Suprapubic skin (tissue), 4 donors: ENCODE data around the gene CSGALNACT2. TPM values are rescaled to one million over a fixed set of nuclear protein-coding genes. Genes with fewer than 3 reads are reported as not detected.

ENCODE experiments used
- DNase-seq, 2 donors: peaks; one replicate each; pipeline ENCODE4 v3.0.0-alpha.2; 2019; ENCODE audit warnings: low spot score in 2 of 2
- H3K27ac ChIP-seq: fragments of 200-600 bp; sonication (generic); one replicate; pipeline ENCODE4 v1.5.1; 2019
- H3K27me3 ChIP-seq: fragments of 200-600 bp; sonication (generic); one replicate; pipeline ENCODE4 v1.5.1; 2019
- H3K36me3 ChIP-seq: fragments of 200-600 bp; sonication (generic); one replicate; pipeline ENCODE4 v1.5.1; 2019
- H3K4me1 ChIP-seq: fragments of 200-600 bp; sonication (generic); one replicate; pipeline ENCODE4 v1.5.1; 2019
- H3K4me3 ChIP-seq: fragments of 200-600 bp; sonication (generic); one replicate; pipeline ENCODE4 v1.5.1; 2019; ENCODE audit warnings: mild to moderate bottlenecking
- H3K9me3 ChIP-seq: fragments of 200-600 bp; sonication (generic); one replicate; pipeline ENCODE4 v1.5.1; 2019
- EP300 ChIP-seq: sonication (generic); formaldehyde crosslinking; IDR thresholded peaks from one replicate; pipeline ENCODE4 v1.6.1; 2017; ENCODE audit warnings: antibody characterized with exemption
- POLR2A ChIP-seq, 2 donors: fragments of 450-650 bp; IDR thresholded peaks; one replicate each; pipeline ENCODE4 v1.6.1; 2017; ENCODE audit warnings: antibody characterized with exemption in 2 of 2, mild to moderate bottlenecking in 2 of 2, moderate library complexity in 2 of 2
- POLR2AphosphoS5 ChIP-seq, 3 donors: sonication (generic); formaldehyde crosslinking; IDR thresholded peaks; one replicate each; pipeline ENCODE4 v1.6.1; 2017; ENCODE audit warnings: antibody characterized with exemption in 3 of 3
- WGBS: methylation state at CpG from one replicate; pipeline ENCODE4 v1.1.5; 2018; 5-methylcytosine and 5-hydroxymethylcytosine counted together
- total RNA-seq, 4 donors: library from RNA; depleted of rRNA; stranded (reverse); fragments of >200 nt; gene quantifications; one replicate each; pipeline ENCODE4 v1.1.0, GENCODE V29; 2016
- TF ChIP-seq, protein P1 (sequence below), 2 donors: fragments of 200-600 bp in 1 of 2; fragments of 450-650 bp in 1 of 2; sonication (generic) in 1 of 2; IDR thresholded peaks; one replicate each; pipeline ENCODE4 v1.5.1; 2016 to 2019; ENCODE audit warnings: antibody characterized with exemption in 2 of 2, mild to moderate bottlenecking in 1 of 2, moderate library complexity in 1 of 2

Gene CSGALNACT2
- total RNA-seq, 4 donors from 2014 or later: 10.1 to 15.5 (median 13.9) TPM

- no peaks in the 10 kb centered on the region for H3K27me3 ChIP-seq
- H3K9me3 ChIP-seq: no peaks in the 10 kb centered on the region
- no peak for DNase-seq
- TF ChIP-seq POLR2A (IDR thresholded peaks at IDR 0.05) (no peak), EP300 (no peak)
- TF ChIP-seq, protein P1, sequence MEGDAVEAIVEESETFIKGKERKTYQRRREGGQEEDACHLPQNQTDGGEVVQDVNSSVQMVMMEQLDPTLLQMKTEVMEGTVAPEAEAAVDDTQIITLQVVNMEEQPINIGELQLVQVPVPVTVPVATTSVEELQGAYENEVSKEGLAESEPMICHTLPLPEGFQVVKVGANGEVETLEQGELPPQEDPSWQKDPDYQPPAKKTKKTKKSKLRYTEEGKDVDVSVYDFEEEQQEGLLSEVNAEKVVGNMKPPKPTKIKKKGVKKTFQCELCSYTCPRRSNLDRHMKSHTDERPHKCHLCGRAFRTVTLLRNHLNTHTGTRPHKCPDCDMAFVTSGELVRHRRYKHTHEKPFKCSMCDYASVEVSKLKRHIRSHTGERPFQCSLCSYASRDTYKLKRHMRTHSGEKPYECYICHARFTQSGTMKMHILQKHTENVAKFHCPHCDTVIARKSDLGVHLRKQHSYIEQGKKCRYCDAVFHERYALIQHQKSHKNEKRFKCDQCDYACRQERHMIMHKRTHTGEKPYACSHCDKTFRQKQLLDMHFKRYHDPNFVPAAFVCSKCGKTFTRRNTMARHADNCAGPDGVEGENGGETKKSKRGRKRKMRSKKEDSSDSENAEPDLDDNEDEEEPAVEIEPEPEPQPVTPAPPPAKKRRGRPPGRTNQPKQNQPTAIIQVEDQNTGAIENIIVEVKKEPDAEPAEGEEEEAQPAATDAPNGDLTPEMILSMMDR (IDR thresholded peaks at IDR 0.05): no peak
- no peak overlapping the region for H3K27ac ChIP-seq
- no peak overlapping the region for H3K4me3 ChIP-seq
- WGBS: 91% methylated on average over 3 of the region's 3 CpGs
- no peaks in the 10 kb centered on the region for H3K4me1 ChIP-seq
- H3K36me3 ChIP-seq: peaks cover 30% of the 10 kb centered on the region
These were observed 49.0 kb downstream of the CSGALNACT2 start for GRCh38 chr10:43187213-43187612.

GRCh38 chr10:43188702-43189101 lies 50.5 kb downstream of the CSGALNACT2 start:
- no peak for DNase-seq
- no peak overlapping the region for H3K27ac ChIP-seq
- H3K4me3 ChIP-seq: no peak overlapping the region
- H3K36me3 ChIP-seq: peaks cover 15% of the 10 kb centered on the region
- TF ChIP-seq EP300 (no peak), POLR2AphosphoS5 (IDR thresholded peaks at IDR 0.05) (no peak), POLR2A (IDR thresholded peaks at IDR 0.05) (no peak)
- TF ChIP-seq, protein P1 (IDR thresholded peaks at IDR 0.05): no peak
- no peaks in the 10 kb centered on the region for H3K27me3 ChIP-seq
- 96% methylated on average over 1 of the region's 1 CpG for WGBS
- H3K9me3 ChIP-seq: no peaks in the 10 kb centered on the region
- H3K4me1 ChIP-seq: no peaks in the 10 kb centered on the region

DNA sequence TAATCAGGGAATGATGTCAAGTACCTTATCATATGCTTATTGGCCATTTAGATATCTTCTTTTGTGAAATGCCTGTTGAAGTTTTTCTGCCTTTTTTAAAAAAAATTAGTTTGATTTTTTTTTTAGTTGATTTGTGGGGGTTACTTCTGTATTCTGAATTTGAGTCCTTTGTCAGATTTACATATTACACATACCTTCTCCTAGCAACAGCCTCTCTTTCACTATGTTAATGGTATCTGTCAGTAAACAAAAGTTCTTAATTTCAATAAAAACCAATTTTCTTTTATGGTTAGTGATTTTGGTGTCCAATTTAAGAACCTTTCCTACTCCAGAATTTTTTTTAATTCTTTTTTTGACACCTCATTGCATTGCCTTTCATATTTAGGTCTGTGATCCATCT lies 52.0 kb downstream of the CSGALNACT2 start:
- Histone ChIP-seq H3K4me3 (no peak overlapping the region), H3K27me3 (no peaks in the 10 kb centered on the region), H3K4me1 (peaks cover 7% of the 10 kb centered on the region), H3K36me3 (peaks cover 11% of the 10 kb centered on the region), H3K9me3 (no peaks in the 10 kb centered on the region), H3K27ac (no peak overlapping the region)
- TF ChIP-seq POLR2AphosphoS5 (IDR thresholded peaks at IDR 0.05) (no peak), EP300 (no peak), POLR2A (IDR thresholded peaks at IDR 0.05) (no peak)
- TF ChIP-seq, protein P1 (IDR thresholded peaks at IDR 0.05): no peak
- DNase-seq: no peak

DNA sequence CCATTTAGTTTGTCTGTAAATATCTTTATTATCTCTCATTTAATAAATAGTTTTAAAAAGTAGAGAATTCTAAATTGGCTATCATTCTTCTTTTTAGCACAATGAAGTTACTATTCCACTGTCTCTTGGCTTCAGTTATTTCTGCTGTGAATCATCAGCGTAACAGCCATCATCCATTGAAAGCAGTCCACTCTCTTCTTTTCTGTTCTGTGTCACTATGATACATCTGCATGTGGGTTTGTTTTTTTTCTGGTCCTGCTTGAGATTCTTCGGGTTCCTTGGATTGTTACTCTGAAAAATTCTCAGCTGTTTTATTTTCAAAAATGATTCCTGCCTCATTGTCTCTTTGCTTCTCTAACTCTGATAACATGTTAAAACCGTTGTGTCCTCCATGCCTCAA lies 52.5 kb downstream of the CSGALNACT2 start:
- peaks cover 11% of the 10 kb centered on the region for H3K36me3 ChIP-seq
- no peaks in the 10 kb centered on the region for H3K27me3 ChIP-seq
- no peak overlapping the region for H3K4me3 ChIP-seq
- 59% methylated on average over 3 of the region's 3 CpGs for WGBS
- no peak for DNase-seq
- H3K27ac ChIP-seq: no peak overlapping the region
- TF ChIP-seq, protein P1 (IDR thresholded peaks at IDR 0.05): no peak
- no peak for TF ChIP-seq EP300
- no peak for TF ChIP-seq POLR2AphosphoS5 (IDR thresholded peaks at IDR 0.05)
- H3K9me3 ChIP-seq: no peaks in the 10 kb centered on the region
- H3K4me1 ChIP-seq: peaks cover 7% of the 10 kb centered on the region

- Histone ChIP-seq H3K27me3 (no peaks in the 10 kb centered on the region), H3K9me3 (no peaks in the 10 kb centered on the region), H3K36me3 (no peaks in the 10 kb centered on the region), H3K4me1 (peaks cover 7% of the 10 kb centered on the region), H3K27ac (no peak overlapping the region), H3K4me3 (no peak overlapping the region)
- no peak for TF ChIP-seq EP300
- no peak for TF ChIP-seq POLR2A (IDR thresholded peaks at IDR 0.05)
- TF ChIP-seq, protein P1 (IDR thresholded peaks at IDR 0.05): no peak
- TF ChIP-seq POLR2AphosphoS5 (IDR thresholded peaks at IDR 0.05): no peak
- no peak for DNase-seq
- WGBS: 61% methylated on average over 2 of the region's 9 CpGs
These were observed 54.6 kb downstream of the CSGALNACT2 start for GRCh38 chr10:43192884-43193283.
